ENCODE results near the gene C17orf107. TPM values are rescaled to one million over a fixed set of nuclear protein-coding genes. Genes with fewer than 3 reads are reported as not detected.

C17orf107 gene
- 0.20 TPM in 1 of 2 replicates, not detected in the other for total RNA-seq (2016; rRNA removed; fragmentation: Illumina TruSeq; extraction: Trizol)
- not detected in 2 replicates for total RNA-seq (2016; cell fraction: cytosol; rRNA removed; fragmentation: Illumina TruSeq; extraction: Trizol; ENCODE audit: low read depth)
- total RNA-seq (2016; cell fraction: insoluble cytoplasmic fraction; rRNA removed; fragmentation: Illumina TruSeq; extraction: Trizol) = 0.28 TPM in 1 of 2 replicates, not detected in the other
- total RNA-seq (2016; cell fraction: membrane; rRNA removed; fragmentation: Illumina TruSeq; extraction: Trizol) = 0.06 and 0.07 TPM in 2 replicates
- total RNA-seq (2016; cell fraction: nucleus; rRNA removed; fragmentation: Illumina TruSeq; extraction: Trizol) = 0.59 and 0.66 TPM in 2 replicates
- polyA plus RNA-seq (2011; rRNA removed) = 0.59 and 0.82 TPM in 2 replicates
- polyA plus RNA-seq (2011; cell fraction: cytosol; rRNA removed) = 0.22 and 0.34 TPM in 2 replicates
- polyA plus RNA-seq (2011; cell fraction: nucleus; rRNA removed) = 5.9 and 7.7 TPM in 2 replicates
- polyA plus RNA-seq (2012) = 0.52 and 0.69 TPM in 2 replicates
- 0.05 and 0.09 TPM in 2 replicates for polyA plus RNA-seq (2016; cell fraction: cytosol; fragmentation: Illumina TruSeq; extraction: Trizol; ENCODE audit: low read depth)
- polyA plus RNA-seq (2016; cell fraction: insoluble cytoplasmic fraction; fragmentation: Illumina TruSeq; extraction: Trizol; ENCODE audit: low read depth) = not detected in 2 replicates
- polyA plus RNA-seq (2016; cell fraction: membrane; fragmentation: Illumina TruSeq; extraction: Trizol; ENCODE audit: low read depth) = 0.05 TPM in 1 of 2 replicates, not detected in the other
- 0.82 and 0.93 TPM in 2 replicates for polyA plus RNA-seq (2016; cell fraction: nucleus; fragmentation: Illumina TruSeq; extraction: Trizol; ENCODE audit: insufficient read depth, low read depth)
- polyA minus RNA-seq (2011; rRNA and poly(A)+ RNA removed; ENCODE audit: low replicate concordance) = 0.37 and 1.6 TPM in 2 replicates
- not detected in 2 replicates for polyA minus RNA-seq (2011; cell fraction: cytosol; rRNA and poly(A)+ RNA removed)
- polyA minus RNA-seq (2011; cell fraction: nucleus; rRNA and poly(A)+ RNA removed) = 6.2 and 6.3 TPM in 2 replicates
- percentile 48 among the genes with signal in this experiment for Bru-seq, nascent RNA
- percentile 60 among the genes with signal in this experiment for BruChase-seq, experiment 1, labeled RNA remaining after a 6-hour chase
- BruChase-seq, experiment 2, labeled RNA remaining after a 2-hour chase = percentile 53 among the genes with signal in this experiment
- long read RNA-seq, experiment 1 = 0 reads
- long read RNA-seq, experiment 2 = 0 reads

- H3K27ac ChIP-seq (ENCODE audit: extremely low read length, insufficient read depth, low read length) = no peak within 1 kb of the TSS
- in situ Hi-C loops (cut with HindIII; ENCODE audit: extremely low pct_ligation_motif_present, low pct_unique_long_range_greater_than_20kb) = loop anchor here (10.0 kb wide), 2 partner anchors 155 to 345 kb away; partner anchors contain the start of gene MYBBP1A
- H3K4me1 ChIP-seq (ENCODE audit: insufficient read depth, low read length) = peaks cover 18% of the 10 kb centered on the region
- no peak within 1 kb of the TSS for H2AFZ ChIP-seq (ENCODE audit: low read length)
- no peak within 1 kb of the TSS for H3K4me2 ChIP-seq (ENCODE audit: low read depth, low read length)
- no peaks in the 10 kb centered on the region for H3K27me3 ChIP-seq (ENCODE audit: control insufficient read depth in 1 of 2, insufficient read depth in 2 of 2, low read length in 2 of 2)
- H3K9ac ChIP-seq (ENCODE audit: insufficient read depth, low read depth, low read length) = no peak within 1 kb of the TSS
- BruUV-seq (replicated peaks) = no TSS peak
- ChIA-PET POLR2A (no interaction called here), CTCF (ENCODE audit: low intra/inter-chr PET ratio, low total read pairs) (no interaction called here)
- H3K36me3 ChIP-seq (replicated peaks in 1 of 2; ENCODE audit: control insufficient read depth in 1 of 2, insufficient read depth in 2 of 2, low read length in 2 of 2) = peaks cover 15 to 28% of the 10 kb centered on the region in 2 experiments; a peak in 4 of 5 replicates
- WGBS (ENCODE audit: low lambda C conversion rate) = 97% methylated on average over 45 of the region's 60 CpGs
- FAIRE-seq = no peak
- no peak for DNase-seq (ENCODE audit: low spot score)
- H3K79me2 ChIP-seq (ENCODE audit: insufficient read depth, low read length) = no peaks in the 10 kb centered on the region
- H3K4me3 ChIP-seq (replicated peaks in 1 of 3; ENCODE audit: insufficient read depth in 1 of 3, low read depth in 2 of 3, low read length in 3 of 3) = no peak within 1 kb of the TSS
- no peaks in the 10 kb centered on the region for H3K9me3 ChIP-seq (ENCODE audit: low read length)
- ATAC-seq = no peak
- intact Hi-C loops (cut with micrococcal nuclease; ENCODE audit: unreplicated experiment) = loop anchor here (10.0 kb wide), 1 partner anchor 165 kb away; no protein-coding TSS in a partner anchor
- no peaks in the 10 kb centered on the region for H4K20me1 ChIP-seq (ENCODE audit: insufficient read depth, low read length)
- TF ChIP-seq MTERF4 (CRISPR knock-in tag; IDR thresholded peaks at IDR 0.05) (no peak), POLR2A (IDR thresholded peaks at IDR 0.05; ENCODE audit: insufficient read depth in 1 of 2, low read depth in 2 of 2, low read length in 2 of 2) (0 out of 4 replicates have a peak, but pooled peaks of 1 of the 2 experiments have one; percentile 22), RARA (CRISPR knock-in tag; IDR thresholded peaks at IDR 0.05) (no peak), LCORL (IDR thresholded peaks at IDR 0.05) (no peak), LCORL (CRISPR knock-in tag; IDR thresholded peaks at IDR 0.05) (no peak), CREB1 (IDR thresholded peaks at IDR 0.05) (peak; percentile 29; the same call in 1 of the 2 replicates), CREB1 (CRISPR knock-in tag; IDR thresholded peaks at IDR 0.05) (no peak), ZSCAN30 (CRISPR knock-in tag; IDR thresholded peaks at IDR 0.05) (no peak), ATAD3A (CRISPR knock-in tag; IDR thresholded peaks at IDR 0.05) (no peak), ZNF691 (CRISPR knock-in tag; IDR thresholded peaks at IDR 0.05; ENCODE audit: borderline replicate concordance, low read depth) (no peak), POLR2G (IDR thresholded peaks at IDR 0.05; ENCODE audit: low read depth, low read length) (0 out of 2 replicates have a peak, but pooled peaks have one; percentile 22), CEBPB (IDR thresholded peaks at IDR 0.05; ENCODE audit: borderline replicate concordance, low read depth, low read length) (peak; percentile 54; the same call in 1 of the 2 replicates), ATF7 (IDR thresholded peaks at IDR 0.05) (peak; percentile 70), ATF7 (CRISPR knock-in tag; IDR thresholded peaks at IDR 0.05) (no peak), ZFP91 (CRISPR knock-in tag; IDR thresholded peaks at IDR 0.05; ENCODE audit: borderline replicate concordance) (0 out of 2 replicates have a peak, but pooled peaks have one; percentile 14), AGO2 (optimal IDR thresholded peaks at IDR 0.05; ENCODE audit: low read depth, low read length) (peak; percentile 60)
These were observed at the start of gene C17orf107 for GRCh38 chr17:4899341-4900230. TSS of gene C17orf107 (plus strand) at chr17:4899536. CDS start at chr17:4899763, 227 bp downstream.

Data from HepG2 (cell line).